Measurements from ENCODE around the gene HOMER3. TPM values are rescaled to one million over a fixed set of nuclear protein-coding genes. Genes with fewer than 3 reads are reported as not detected.

HOMER3 gene
- 19.0 and 20.2 TPM in 2 replicates for total RNA-seq (2022)
- percentile 43 among the genes with signal in this experiment for Bru-seq, nascent RNA
- BruChase-seq, experiment 1, labeled RNA remaining after a 6-hour chase: percentile 52 among the genes with signal in this experiment
- percentile 50 among the genes with signal in this experiment for BruChase-seq, experiment 2, labeled RNA remaining after a 2-hour chase
- long read RNA-seq, transcript HOMER3-202 (10 exons, 1,557 nt): major isoform, 22 of 31 reads
- long read RNA-seq, partial matches to known transcripts: 0 of 31 reads
- long read RNA-seq, other reads (novel, unspliced or antisense): 9 of 31 reads

DNA sequence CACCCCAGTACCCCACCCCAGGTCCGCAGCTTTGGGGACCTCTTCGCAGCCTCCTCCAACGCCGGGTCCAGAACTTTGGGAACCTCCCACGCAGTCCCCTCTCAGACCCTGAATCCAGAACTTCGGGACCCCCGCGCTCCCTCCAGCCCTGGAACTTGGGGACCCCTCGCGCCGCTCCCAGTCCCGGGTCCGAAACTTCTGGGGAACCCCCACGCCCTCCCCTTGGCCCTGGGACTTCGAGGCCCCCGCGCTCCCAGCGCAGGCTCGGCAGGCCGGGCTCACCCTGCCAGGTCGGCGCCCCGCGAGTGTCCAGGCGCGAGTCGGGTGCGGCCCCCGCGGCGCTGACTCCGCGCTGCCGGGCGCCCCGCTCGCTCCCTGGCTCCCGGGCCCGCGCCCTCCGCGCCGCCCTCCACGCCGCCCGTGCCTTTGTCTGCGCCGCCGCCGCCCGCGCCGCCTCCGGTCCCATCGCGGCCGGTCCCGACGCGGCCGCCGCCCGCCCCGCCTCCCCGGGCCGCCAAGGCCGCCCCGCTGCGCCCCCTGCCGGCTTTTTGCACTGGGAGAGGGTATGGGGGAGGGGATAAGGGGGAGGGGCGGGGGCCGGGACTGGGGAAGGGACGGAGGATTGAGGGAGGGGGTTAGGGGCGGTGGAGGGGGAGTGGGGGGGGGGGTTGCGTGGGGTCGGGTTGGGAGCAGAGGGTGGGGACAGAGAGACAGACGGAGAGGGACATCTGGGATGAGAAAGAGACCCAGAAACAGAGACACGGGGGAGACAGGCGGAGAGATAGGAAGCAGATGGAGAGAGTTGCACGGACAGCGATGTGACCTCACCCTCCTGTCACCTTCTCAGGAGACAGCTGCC lies at the start of gene HOMER3:
Gene HOMER3 (minus strand): TSS at position 449 of the 859 bp plus-strand sequence. CDS start 2,235 bp downstream, outside the sequence.
- peak; percentile 78 for DNase-seq
- TF ChIP-seq, protein P1, sequence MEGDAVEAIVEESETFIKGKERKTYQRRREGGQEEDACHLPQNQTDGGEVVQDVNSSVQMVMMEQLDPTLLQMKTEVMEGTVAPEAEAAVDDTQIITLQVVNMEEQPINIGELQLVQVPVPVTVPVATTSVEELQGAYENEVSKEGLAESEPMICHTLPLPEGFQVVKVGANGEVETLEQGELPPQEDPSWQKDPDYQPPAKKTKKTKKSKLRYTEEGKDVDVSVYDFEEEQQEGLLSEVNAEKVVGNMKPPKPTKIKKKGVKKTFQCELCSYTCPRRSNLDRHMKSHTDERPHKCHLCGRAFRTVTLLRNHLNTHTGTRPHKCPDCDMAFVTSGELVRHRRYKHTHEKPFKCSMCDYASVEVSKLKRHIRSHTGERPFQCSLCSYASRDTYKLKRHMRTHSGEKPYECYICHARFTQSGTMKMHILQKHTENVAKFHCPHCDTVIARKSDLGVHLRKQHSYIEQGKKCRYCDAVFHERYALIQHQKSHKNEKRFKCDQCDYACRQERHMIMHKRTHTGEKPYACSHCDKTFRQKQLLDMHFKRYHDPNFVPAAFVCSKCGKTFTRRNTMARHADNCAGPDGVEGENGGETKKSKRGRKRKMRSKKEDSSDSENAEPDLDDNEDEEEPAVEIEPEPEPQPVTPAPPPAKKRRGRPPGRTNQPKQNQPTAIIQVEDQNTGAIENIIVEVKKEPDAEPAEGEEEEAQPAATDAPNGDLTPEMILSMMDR (IDR thresholded peaks at IDR 0.05; ENCODE audit: unreplicated experiment): no peak
- CTCF ChIA-PET: no interaction called here
- Mint-ChIP-seq H3K27me3 (ENCODE audit: unreplicated experiment) (no peaks in the 10 kb centered on the region), H3K36me3 (ENCODE audit: insufficient read depth, unreplicated experiment) (peaks cover 32% of the 10 kb centered on the region), H3K4me3 (ENCODE audit: low read depth, unreplicated experiment) (peak within 1 kb of the TSS; percentile 82), H3K9me3 (ENCODE audit: low read depth, unreplicated experiment) (no peaks in the 10 kb centered on the region), H3K27ac (ENCODE audit: unreplicated experiment) (peak within 1 kb of the TSS; percentile 89), H3K4me1 (ENCODE audit: low read depth, unreplicated experiment) (peaks cover 8% of the 10 kb centered on the region)
- BruUV-seq (replicated peaks): no TSS peak
- intact Hi-C loops (cut with micrococcal nuclease; ENCODE audit: unreplicated experiment): no loop called here

GRCh38 chr19:18990128-18990708 lies 49.2 kb upstream of the HOMER3 start:
- no peaks in the 10 kb centered on the region for H3K27me3 Mint-ChIP-seq (ENCODE audit: unreplicated experiment)
- H3K4me1 Mint-ChIP-seq (ENCODE audit: low read depth, unreplicated experiment): no peaks in the 10 kb centered on the region
- DNase-seq: no peak
- intact Hi-C loops (cut with micrococcal nuclease; ENCODE audit: unreplicated experiment): no loop called here
- TF ChIP-seq, protein P1 (IDR thresholded peaks at IDR 0.05; ENCODE audit: unreplicated experiment): no peak
- H3K4me3 Mint-ChIP-seq (ENCODE audit: low read depth, unreplicated experiment): no peak overlapping the region
- no TSS peak for BruUV-seq (replicated peaks)
- H3K36me3 Mint-ChIP-seq (ENCODE audit: insufficient read depth, unreplicated experiment): peaks cover 9% of the 10 kb centered on the region
- CTCF ChIA-PET: no interaction called here
- H3K27ac Mint-ChIP-seq (ENCODE audit: unreplicated experiment): no peak overlapping the region
- no peaks in the 10 kb centered on the region for H3K9me3 Mint-ChIP-seq (ENCODE audit: low read depth, unreplicated experiment)

- intact Hi-C loops (cut with micrococcal nuclease; ENCODE audit: unreplicated experiment): loop anchor here (5.0 kb wide), 1 partner anchor 92 kb away; the partner anchor contains the start of gene CERS1
- H3K4me1 Mint-ChIP-seq (ENCODE audit: low read depth, unreplicated experiment): no peaks in the 10 kb centered on the region
- peaks cover 9% of the 10 kb centered on the region for H3K36me3 Mint-ChIP-seq (ENCODE audit: insufficient read depth, unreplicated experiment)
- CTCF ChIA-PET: no interaction called here
- TF ChIP-seq, protein P1 (IDR thresholded peaks at IDR 0.05; ENCODE audit: unreplicated experiment): no peak
- H3K27me3 Mint-ChIP-seq (ENCODE audit: unreplicated experiment): no peaks in the 10 kb centered on the region
- no peaks in the 10 kb centered on the region for H3K9me3 Mint-ChIP-seq (ENCODE audit: low read depth, unreplicated experiment)
- no peak overlapping the region for H3K4me3 Mint-ChIP-seq (ENCODE audit: low read depth, unreplicated experiment)
- H3K27ac Mint-ChIP-seq (ENCODE audit: unreplicated experiment): no peak overlapping the region
- DNase-seq: no peak
- BruUV-seq (replicated peaks): no TSS peak
These were observed 48.3 kb upstream of the HOMER3 start for GRCh38 chr19:18989316-18989715.

GRCh38 chr19:18987456-18987855 lies 46.4 kb upstream of the HOMER3 start:
- CTCF ChIA-PET: interaction anchor here (0.6 to 1.8 kb wide), 5 partner anchors 68 to 676 kb away, joined by 3 to 10 read pairs (median 5); partner anchors contain the start of genes ATP13A1, CERS1, COPE and DDX49
- no peak overlapping the region for H3K27ac Mint-ChIP-seq (ENCODE audit: unreplicated experiment)
- H3K9me3 Mint-ChIP-seq (ENCODE audit: low read depth, unreplicated experiment): no peaks in the 10 kb centered on the region
- intact Hi-C loops (cut with micrococcal nuclease; ENCODE audit: unreplicated experiment): loop anchor here (5.0 kb wide), 1 partner anchor 90 kb away; the partner anchor contains the start of gene CERS1
- no peaks in the 10 kb centered on the region for H3K36me3 Mint-ChIP-seq (ENCODE audit: insufficient read depth, unreplicated experiment)
- H3K4me3 Mint-ChIP-seq (ENCODE audit: low read depth, unreplicated experiment): no peak overlapping the region
- no peaks in the 10 kb centered on the region for H3K4me1 Mint-ChIP-seq (ENCODE audit: low read depth, unreplicated experiment)
- H3K27me3 Mint-ChIP-seq (ENCODE audit: unreplicated experiment): no peaks in the 10 kb centered on the region
- BruUV-seq (replicated peaks): no TSS peak
- no peak for DNase-seq
- TF ChIP-seq, protein P1 (IDR thresholded peaks at IDR 0.05; ENCODE audit: unreplicated experiment): no peak
